Retina (tissue), 1 donor: ENCODE results near the gene ARHGEF9.
A peak's percentile ranks its signal among the peaks of the same experiment; 100 is the strongest.
"Not testable (repeated sequence)": the region's sequence is repeated elsewhere in the genome, so short reads cannot be mapped to it uniquely, and the experiment has no call there.

Experiments
- DNase-seq: peaks from one replicate; pipeline ENCODE4 v3.0.0-alpha.2; 2016

The ARHGEF9 gene

DNA sequence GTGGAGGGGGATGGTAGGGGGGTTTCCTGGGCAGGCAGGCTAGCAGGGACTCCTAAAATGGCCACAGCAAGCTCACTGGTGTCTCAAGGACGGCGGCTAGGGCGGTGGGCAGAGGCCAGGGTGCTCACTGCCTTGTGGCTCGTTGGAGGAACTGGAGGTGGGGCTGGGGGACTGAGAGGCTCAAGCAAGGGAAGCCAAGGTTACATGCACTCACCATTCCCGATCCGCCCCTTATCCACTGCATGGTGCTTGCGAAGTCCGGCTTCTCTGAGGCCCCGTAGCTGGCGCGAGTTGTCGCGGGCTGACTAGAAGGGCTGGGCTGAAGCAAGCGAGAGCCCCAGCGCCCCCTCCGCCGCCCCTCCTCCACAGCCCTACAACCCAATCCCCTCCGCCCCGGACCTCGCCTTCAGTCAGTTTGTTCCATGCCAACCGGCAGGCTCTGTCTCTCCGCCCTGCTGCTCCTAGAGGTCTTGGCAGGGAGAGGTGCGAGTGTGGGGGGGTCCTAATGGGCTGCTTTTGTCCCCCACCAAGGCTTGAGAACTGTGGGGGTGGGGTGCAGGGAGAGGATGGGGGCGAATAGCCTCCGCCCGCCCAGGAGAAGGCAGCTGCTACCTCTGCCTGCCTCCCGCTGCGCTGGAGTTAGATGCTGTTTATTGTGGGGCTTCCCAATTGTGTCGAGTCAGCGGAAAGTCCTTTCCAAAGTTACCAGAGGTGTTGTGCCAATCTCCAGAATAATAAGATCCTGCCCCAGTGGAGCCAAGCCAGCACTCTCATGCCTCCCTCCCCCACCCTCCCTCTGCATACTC lies at the start of gene ARHGEF9:
TSS of gene ARHGEF9 (minus strand) at position 313 of the 806 bp plus-strand sequence. CDS start at position 244, 69 bp downstream.
- DNase-seq, result peak; percentile 81

- DNase-seq, result not testable (repeated sequence)
Measured at GRCh38 chrX:63825446-63825845, 40.4 kb upstream of the ARHGEF9 start.

DNA sequence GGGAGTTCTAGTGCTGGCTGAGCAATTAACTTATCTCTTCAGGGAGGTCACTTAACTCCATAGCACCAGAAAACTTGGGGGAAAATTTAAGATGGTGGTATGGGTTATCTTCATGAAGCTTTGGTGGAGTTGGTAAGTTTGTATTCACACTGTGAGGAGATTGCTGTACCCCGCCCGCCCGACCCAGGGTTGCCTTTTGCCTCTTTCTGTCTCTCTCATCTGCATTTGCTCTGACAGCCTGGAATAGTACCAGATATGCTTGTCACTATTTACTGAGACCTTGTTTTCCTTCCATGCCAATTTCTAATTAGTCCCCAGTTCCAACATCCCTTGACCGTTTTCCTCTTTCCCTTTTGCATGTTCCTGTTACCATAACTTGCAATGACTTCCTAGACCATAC lies 33.1 kb upstream of the ARHGEF9 start:
- DNase-seq, result no peak

GRCh38 chrX:63817696-63818095 lies 32.7 kb upstream of the ARHGEF9 start:
- no peak for DNase-seq

GRCh38 chrX:63812823-63813222 lies 27.8 kb upstream of the ARHGEF9 start:
- DNase-seq, result no peak

DNA sequence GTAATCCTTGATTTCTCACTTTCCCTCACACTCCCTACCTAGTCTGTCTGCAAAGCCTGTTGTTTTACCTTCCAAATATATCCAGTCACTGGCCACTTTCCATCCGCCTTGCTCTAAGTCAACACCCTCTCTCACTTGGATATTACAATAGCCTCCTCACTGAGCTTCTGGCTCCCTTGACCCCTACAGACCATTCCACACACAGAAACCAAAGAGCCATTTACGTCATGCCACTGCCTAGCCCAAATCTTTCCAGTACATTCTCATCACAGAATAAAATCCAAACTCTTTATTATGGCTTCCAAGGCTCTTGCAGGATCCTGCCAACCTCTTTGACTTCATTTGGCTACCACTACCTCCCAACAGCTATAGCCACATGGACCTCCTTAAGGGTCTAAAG lies 25.7 kb upstream of the ARHGEF9 start:
- no peak for DNase-seq

DNA sequence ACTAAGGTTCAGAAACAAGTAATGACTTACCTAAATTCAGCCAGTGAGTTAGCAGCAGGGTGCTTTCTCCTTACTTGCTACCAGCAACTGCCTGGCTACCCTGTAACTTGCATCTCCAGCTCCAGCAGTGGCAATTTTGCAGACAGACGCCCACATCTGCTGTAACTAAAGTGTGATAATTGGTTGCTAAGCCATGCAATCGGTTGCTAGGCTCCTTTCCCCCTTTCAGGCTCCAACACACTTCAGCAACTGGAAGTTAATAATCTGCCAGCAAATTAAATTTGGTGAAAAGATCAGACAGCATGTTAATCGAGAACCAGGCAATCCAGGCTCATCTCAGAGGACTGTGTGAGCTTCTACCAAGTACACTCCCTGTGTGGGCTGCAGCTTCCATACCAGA lies 24.2 kb upstream of the ARHGEF9 start:
- no peak for DNase-seq

- DNase-seq, result not testable (repeated sequence)
Measured at GRCh38 chrX:63795406-63795805, 10.4 kb upstream of the ARHGEF9 start.

DNA sequence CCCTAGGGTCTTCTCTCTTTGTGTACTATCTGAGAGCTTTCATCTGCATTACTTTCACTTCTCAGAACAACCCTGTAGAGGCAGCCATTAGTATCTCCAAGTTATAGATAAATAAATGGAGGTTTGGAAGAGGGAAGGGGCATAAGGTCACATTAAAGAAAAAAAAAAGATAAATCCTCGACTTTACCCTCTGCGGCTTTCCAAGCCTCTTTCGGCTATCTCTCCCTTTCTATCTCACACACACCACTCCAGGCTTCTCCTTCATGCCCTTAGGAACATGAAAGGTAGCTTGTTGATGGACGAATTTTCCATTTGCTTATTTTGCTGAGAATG lies 660 bp upstream of the ARHGEF9 start:
- DNase-seq, result no peak

GRCh38 chrX:63784346-63784901 lies 590 bp downstream of the ARHGEF9 start:
- no peak for DNase-seq

GRCh38 chrX:63782515-63782914 lies 2.5 kb downstream of the ARHGEF9 start:
- no peak for DNase-seq

- no peak for DNase-seq
Measured at GRCh38 chrX:63768760-63769159, 16.3 kb downstream of the ARHGEF9 start.

DNA sequence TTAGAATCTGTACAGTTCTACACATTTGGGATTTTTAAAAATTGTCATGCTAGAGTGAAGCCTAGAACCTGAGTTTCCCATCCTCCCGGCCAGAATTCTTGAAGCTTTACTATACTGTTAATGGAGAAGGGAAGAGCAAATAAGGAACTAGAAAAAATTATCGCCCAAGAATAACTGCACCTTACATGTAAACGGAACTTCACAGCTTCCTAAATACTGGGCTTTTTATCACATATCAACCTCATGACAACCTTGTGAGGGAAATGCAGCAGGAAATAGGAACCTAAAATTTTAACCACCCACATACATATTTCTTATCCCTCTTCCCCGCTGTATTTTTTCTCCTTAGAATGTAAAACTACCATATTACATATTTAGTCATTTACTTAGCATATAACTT lies 19.3 kb downstream of the ARHGEF9 start:
- DNase-seq, result no peak

DNA sequence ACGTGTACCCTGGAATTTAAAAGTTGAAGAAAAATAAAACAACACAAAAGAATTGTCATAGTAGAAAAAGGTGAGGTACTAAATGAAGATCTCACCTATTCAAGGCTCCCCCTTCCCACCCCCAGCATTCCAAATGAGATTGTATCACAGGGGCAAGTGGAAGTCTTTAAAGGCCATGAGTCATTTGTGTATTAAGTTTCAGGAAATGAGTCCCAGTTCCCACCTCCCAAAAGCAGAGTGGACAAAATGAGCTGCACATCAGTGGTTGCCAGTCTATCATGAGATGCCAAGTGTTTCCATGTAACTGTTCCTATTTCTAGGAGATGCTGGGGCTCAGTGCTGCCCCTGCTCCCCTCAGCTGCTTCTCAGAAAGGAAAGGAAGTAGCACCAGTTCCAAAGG lies 20.1 kb downstream of the ARHGEF9 start:
- no peak for DNase-seq

GRCh38 chrX:63761639-63762038 lies 23.4 kb downstream of the ARHGEF9 start:
- no peak for DNase-seq

DNA sequence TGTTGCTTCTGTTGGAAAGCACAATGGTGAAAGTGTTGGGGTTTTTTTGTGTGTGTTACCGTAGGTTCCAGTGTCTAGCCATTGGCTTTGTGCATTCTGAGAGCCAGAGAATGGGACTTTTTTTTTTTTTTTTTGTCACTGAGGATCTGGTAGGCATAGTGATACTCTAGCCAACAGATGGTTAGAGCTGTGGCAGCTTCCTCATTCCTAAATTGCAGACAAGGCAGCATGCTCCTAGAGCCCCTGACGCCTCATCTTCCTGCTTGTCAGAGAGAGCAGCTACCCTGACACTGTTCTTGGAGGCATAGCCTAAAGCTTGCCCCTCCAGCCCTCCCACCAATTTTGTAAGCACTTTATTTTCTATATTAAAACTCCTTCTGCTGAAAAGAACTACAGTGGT lies 27.0 kb downstream of the ARHGEF9 start:
- no peak for DNase-seq

- no peak for DNase-seq
Measured at GRCh38 chrX:63755892-63756291, 29.1 kb downstream of the ARHGEF9 start.

DNA sequence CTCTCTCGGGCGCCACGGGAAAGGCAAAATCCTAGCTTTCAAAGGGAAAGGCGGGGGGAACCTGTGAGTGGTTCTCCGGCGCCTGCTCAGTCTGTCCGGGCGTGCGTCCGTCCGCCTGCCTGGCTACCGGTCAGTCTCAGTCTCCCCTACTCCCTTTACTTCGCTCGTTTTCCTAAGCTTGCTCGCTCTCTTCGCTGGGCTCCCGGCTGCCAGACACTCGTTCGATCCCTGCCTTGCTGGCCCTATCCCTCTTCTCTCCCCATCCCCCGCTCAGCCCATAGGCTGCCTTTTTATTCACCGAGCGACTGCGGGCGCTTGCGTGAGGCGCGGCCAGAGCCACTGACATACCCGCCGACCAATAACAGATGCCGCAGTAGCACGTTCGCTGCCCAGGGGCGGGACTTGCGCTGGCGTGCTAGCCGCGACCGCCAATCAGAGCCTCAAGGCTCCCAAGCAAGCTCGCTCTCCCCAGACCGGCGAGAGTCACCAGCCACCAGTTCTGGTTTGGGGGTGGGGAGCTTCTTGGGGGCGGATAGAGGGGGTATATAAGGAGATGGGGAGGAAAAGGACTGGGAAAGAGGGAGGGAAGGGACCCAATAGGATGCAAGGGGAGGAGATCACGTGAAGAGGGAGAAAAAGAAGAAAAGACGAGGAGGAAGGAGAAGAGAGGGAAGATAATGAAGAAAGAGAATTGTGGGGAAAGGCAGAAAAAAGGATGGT lies 30.0 kb downstream of the ARHGEF9 start:
- peak; percentile 90 for DNase-seq

DNA sequence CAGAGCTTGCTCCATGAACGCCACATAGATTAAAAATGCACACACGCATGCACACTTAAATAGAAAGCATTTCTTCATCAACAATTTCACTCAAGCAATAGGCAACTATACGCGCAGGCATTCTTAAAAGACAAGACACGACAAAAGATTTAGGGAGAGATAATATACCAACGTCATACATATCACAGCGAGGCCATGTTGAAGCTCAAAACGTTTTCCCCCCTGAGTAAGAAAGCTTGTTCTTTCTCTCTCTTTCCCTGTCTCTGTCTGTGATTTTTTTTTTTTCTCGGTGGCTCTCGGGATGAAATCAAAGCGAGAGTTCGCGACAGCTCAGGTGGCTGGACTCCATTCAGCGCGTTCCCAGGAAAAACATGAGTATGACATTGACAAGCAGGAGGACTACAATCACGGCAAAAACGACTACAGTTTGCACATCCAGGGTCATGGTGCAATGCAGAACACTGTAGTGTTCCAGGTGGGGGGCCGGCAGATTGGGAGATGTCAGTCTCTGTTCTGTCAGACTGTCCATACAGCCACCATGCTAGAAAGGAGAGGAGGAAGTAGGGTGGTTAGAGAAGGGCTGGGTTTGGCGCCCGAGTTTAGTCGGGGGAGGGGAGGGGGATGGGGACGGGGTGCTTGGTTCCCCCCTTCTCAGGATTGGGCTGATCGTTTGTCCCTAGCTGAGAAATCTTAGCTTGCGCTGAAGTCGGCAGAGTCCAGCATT lies 30.7 kb downstream of the ARHGEF9 start:
- peak; percentile 45 for DNase-seq

DNA sequence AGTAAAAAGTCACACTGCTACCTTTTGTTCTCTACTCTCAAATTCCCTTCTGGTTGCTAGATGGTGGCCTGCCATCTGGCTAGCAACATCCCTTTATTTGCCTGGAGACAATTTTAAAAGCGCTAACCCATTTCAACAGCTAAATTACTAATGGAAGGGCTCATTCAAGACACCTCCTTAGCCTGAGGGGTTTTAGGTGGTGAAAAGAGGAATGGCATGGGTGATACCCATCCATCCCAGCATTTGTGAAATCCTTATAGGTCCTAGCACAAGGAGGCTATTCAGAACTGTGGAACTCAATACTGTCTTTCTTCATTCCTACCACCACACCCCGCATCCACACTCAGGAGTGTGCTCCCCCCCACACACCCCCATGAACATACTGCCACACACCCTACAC lies 33.5 kb downstream of the ARHGEF9 start:
- no peak for DNase-seq

DNA sequence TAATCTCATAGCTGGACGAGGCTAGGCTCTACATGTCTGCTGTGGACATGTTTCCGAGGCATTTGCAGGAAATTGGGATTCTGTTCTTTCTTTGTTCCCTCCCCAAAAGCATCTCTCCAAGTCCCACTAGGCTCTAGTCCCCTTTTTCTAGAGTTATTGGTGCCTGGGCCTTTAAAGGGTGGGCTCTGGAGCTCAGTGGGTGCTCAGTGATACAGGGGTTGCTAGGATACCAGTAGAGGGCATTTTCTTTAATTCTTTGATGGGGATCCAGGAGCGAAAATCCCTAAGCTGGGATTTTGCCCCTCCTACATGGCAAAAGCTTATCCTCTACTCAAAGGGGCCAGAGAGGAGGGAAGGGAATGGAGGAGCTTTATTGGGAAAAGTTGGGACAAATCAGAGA lies 34.2 kb downstream of the ARHGEF9 start:
- peak; percentile 30 for DNase-seq

DNA sequence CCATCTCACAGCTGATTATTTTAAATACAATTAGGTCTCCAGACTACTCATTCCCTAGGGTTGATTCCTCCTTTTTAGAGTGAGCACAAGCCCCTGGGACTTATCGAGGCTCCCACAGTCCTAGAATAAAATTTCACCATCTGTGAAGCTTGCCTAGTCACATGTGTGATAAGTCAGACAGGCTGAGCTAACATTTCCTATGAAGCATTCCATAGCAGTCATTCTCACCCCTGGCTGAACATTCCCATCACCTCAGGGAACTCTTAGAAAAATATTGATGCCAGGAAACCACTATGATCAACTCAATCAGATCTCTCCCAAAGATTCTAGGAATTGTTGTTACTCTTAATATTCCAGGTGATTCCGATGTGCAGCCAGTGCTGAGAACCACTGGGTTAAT lies 37.7 kb downstream of the ARHGEF9 start:
- no peak for DNase-seq

DNA sequence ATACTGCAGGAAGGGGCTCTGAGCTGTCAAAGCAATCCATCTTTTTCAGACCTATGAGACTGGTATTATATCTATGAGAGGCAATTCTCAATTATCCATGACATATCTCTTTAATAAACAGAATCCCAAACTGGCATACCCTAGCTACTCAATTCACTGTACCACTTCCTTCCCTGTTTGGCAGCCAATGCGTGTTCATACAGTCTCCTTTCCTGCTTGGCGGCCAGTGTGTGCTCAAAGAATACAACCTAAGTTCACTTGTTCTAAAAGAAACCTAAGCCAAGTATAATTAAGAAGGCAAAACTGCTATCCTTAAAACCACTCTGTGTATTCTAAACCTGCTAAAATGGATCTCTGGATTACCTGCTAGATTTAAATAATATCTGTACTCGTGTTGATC lies 38.3 kb downstream of the ARHGEF9 start:
- DNase-seq, result no peak

- DNase-seq, result no peak
Measured at GRCh38 chrX:63746278-63746677, 38.7 kb downstream of the ARHGEF9 start.
